ENCODE data around the gene TGM1.

Gene TGM1

GRCh38 chr14:24292118-24292807, 29.3 kb upstream of the TGM1 start:
- no peak for DNase-seq

- DNase-seq, result no peak
These were observed 28.6 kb upstream of the TGM1 start for GRCh38 chr14:24291446-24292117.

GRCh38 chr14:24290746-24291145, 27.8 kb upstream of the TGM1 start:
- no peak for DNase-seq

- no peak for DNase-seq
These were observed 26.8 kb upstream of the TGM1 start for GRCh38 chr14:24289649-24290280.

GRCh38 chr14:24286996-24287395, 24.0 kb upstream of the TGM1 start:
- no peak for DNase-seq

- no peak for DNase-seq
These were observed 22.4 kb upstream of the TGM1 start for GRCh38 chr14:24285351-24285750.

GRCh38 chr14:24284501-24285035, 21.6 kb upstream of the TGM1 start:
- no peak for DNase-seq

- no peak for DNase-seq
These were observed 21.0 kb upstream of the TGM1 start for GRCh38 chr14:24283796-24284460.

GRCh38 chr14:24282736-24283135, 19.8 kb upstream of the TGM1 start:
- no peak for DNase-seq

- peak; percentile 37 to 54 (median 44) for DNase-seq
These were observed 18.7 kb upstream of the TGM1 start for GRCh38 chr14:24281636-24282035.

- DNase-seq, result peak in 1 of 3 donors; percentile 30
These were observed 18.0 kb upstream of the TGM1 start for GRCh38 chr14:24280797-24281460.

- DNase-seq, result peak; percentile 70 to 84 (median 82)
These were observed 16.6 kb upstream of the TGM1 start for GRCh38 chr14:24279301-24280186.

GRCh38 chr14:24278424-24278823, 15.4 kb upstream of the TGM1 start:
- no peak for DNase-seq

- DNase-seq, result peak; percentile 80 to 85 (median 84)
These were observed 14.8 kb upstream of the TGM1 start for GRCh38 chr14:24277606-24278321.

GRCh38 chr14:24277071-24277470, 14.1 kb upstream of the TGM1 start:
- DNase-seq, result peak in 1 of 3 donors; percentile 28

GRCh38 chr14:24274101-24274543, 11.1 kb upstream of the TGM1 start:
- peak; percentile 73 to 88 (median 85) for DNase-seq

GRCh38 chr14:24273422-24273998, 10.5 kb upstream of the TGM1 start:
- peak in 2 of 3 donors; percentile 35 to 43 for DNase-seq

- peak in 1 of 3 donors; percentile 26 for DNase-seq
These were observed 9.5 kb upstream of the TGM1 start for GRCh38 chr14:24272467-24272866.

GRCh38 chr14:24271834-24272263, 8.9 kb upstream of the TGM1 start:
- no peak for DNase-seq

- DNase-seq, result peak; percentile 88 to 95 (median 93)
These were observed 8.3 kb upstream of the TGM1 start, which contains the start of gene RABGGTA for GRCh38 chr14:24271134-24271833. TSS of gene RABGGTA (minus strand) at chr14:24271597. CDS start at chr14:24271115, 482 bp downstream.

Measured in suppressor macrophage treated with lipopolysaccharide for 1 hour (primary cell).